RWPE2 (cell line): ENCODE measurements around the gene WDR90.

Experiments used
- ATAC-seq: fragments of 200-7000 bp; cut with Tn5 transposase; 3 replicates; pipeline ENCODE4 v1.9.1; 2021; ENCODE audit warnings: low read depth
- DNase-seq: peaks from one replicate; pipeline ENCODE4 v3.0.0-alpha.2; 2020; ENCODE audit warnings: low spot score
- H3K27ac ChIP-seq: fragments of 450-650 bp; 2 replicates; pipeline ENCODE4 v1.5.1; 2017; ENCODE audit warnings: mild to moderate bottlenecking; ENCODE audit not compliant: poor library complexity, severe bottlenecking
- H3K27me3 ChIP-seq: fragments of 250-450 bp; sonication (Bioruptor Pico); 2 replicates; pipeline ENCODE4 v1.5.1; 2021; ENCODE audit warnings: mild to moderate bottlenecking, moderate library complexity; ENCODE audit not compliant: insufficient read depth, poor library complexity, severe bottlenecking
- H3K36me3 ChIP-seq: fragments of 250-450 bp; sonication (Bioruptor Pico); 2 replicates; pipeline ENCODE4 v1.5.1; 2020; ENCODE audit warnings: low read depth, mild to moderate bottlenecking, moderate library complexity
- H3K4me1 ChIP-seq: fragments of 250-450 bp; sonication (Bioruptor Pico); 2 replicates; pipeline ENCODE4 v1.5.1; 2021; ENCODE audit warnings: mild to moderate bottlenecking, moderate library complexity; ENCODE audit not compliant: insufficient read depth, poor library complexity, severe bottlenecking
- H3K4me3 ChIP-seq: fragments of 250-450 bp; sonication (Bioruptor Pico); 2 replicates; pipeline ENCODE4 v1.5.1; 2021; ENCODE audit warnings: mild to moderate bottlenecking, moderate library complexity; ENCODE audit not compliant: severe bottlenecking
- H3K9me3 ChIP-seq: fragments of 250-450 bp; sonication (Bioruptor Pico); 2 replicates; pipeline ENCODE4 v1.5.1; 2021; ENCODE audit warnings: mild to moderate bottlenecking, moderate library complexity; ENCODE audit not compliant: severe bottlenecking
- TF ChIP-seq, protein P1 (sequence below): fragments of 450-650 bp; IDR thresholded peaks from one replicate; pipeline ENCODE4 v1.5.1; 2017; ENCODE audit warnings: mild to moderate bottlenecking, moderate library complexity; ENCODE audit not compliant: poor library complexity, severe bottlenecking

WDR90 gene

DNA sequence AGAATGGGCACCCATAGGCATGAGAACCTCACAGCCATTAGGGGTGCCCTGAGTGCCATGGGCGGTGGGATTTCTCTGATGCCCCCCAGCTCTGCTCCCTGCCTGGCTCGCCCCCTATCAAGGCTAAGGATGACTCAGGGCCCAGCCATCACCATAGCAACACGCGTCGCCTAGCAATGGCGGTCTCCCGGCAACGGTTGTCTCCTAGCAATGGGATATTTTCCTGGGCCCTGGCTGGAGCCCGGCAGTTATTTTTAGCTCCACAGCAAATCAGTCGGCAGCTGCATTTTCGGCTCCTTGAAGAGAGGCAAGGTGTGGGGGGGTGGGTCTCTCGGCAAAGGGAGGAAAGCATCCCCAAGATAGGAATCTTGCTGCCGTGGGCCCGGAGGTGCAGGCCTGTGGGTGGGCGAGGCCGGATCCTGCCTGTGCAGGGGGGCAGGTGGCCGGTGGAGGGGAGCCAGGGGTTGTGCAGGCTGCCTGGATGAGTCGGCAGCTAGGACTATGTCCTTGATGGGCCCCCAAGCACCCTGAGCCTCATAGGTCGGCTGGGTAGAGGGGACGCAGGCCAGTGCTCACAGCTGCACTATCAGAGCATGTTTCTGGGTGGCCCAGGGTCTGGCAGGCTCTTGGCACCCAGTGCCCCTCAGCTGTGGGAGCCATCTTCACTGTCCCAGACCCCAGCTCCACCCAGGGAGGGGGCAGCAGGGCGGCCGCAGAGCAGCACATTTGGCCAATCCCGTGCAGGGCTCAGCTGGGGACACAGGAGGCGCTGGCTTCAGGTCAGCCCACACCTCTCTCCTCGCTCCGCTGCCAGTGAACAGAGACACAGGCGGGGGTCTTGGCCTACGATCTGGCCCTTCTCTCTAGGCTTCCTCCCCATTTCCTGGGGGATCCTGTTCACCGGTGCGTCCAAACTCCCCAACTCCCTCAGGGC, 60.7 kb downstream of the WDR90 start:
- Histone ChIP-seq H3K27me3 (no peaks in the 10 kb centered on the region), H3K9me3 (no peaks in the 10 kb centered on the region), H3K4me3 (no peak overlapping the region), H3K36me3 (no peaks in the 10 kb centered on the region), H3K27ac (no peak overlapping the region), H3K4me1 (peaks cover 18% of the 10 kb centered on the region)
- no peak for ATAC-seq
- no peak for DNase-seq
- TF ChIP-seq, protein P1, sequence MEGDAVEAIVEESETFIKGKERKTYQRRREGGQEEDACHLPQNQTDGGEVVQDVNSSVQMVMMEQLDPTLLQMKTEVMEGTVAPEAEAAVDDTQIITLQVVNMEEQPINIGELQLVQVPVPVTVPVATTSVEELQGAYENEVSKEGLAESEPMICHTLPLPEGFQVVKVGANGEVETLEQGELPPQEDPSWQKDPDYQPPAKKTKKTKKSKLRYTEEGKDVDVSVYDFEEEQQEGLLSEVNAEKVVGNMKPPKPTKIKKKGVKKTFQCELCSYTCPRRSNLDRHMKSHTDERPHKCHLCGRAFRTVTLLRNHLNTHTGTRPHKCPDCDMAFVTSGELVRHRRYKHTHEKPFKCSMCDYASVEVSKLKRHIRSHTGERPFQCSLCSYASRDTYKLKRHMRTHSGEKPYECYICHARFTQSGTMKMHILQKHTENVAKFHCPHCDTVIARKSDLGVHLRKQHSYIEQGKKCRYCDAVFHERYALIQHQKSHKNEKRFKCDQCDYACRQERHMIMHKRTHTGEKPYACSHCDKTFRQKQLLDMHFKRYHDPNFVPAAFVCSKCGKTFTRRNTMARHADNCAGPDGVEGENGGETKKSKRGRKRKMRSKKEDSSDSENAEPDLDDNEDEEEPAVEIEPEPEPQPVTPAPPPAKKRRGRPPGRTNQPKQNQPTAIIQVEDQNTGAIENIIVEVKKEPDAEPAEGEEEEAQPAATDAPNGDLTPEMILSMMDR: no peak

GRCh38 chr16:710500-711075, 61.4 kb downstream of the WDR90 start:
- Histone ChIP-seq H3K4me1 (peaks cover 18% of the 10 kb centered on the region), H3K27ac (no peak overlapping the region), H3K36me3 (no peaks in the 10 kb centered on the region), H3K4me3 (no peak overlapping the region), H3K9me3 (no peaks in the 10 kb centered on the region), H3K27me3 (no peaks in the 10 kb centered on the region)
- no peak for DNase-seq
- ATAC-seq: no peak
- TF ChIP-seq, protein P1: no peak

- TF ChIP-seq, protein P1: no peak
- H3K9me3 ChIP-seq: no peaks in the 10 kb centered on the region
- DNase-seq (no peak), ATAC-seq (no peak)
- no peak overlapping the region for H3K4me3 ChIP-seq
- H3K36me3 ChIP-seq: no peaks in the 10 kb centered on the region
- no peak overlapping the region for H3K27ac ChIP-seq
- H3K27me3 ChIP-seq: no peaks in the 10 kb centered on the region
- H3K4me1 ChIP-seq: peaks cover 18% of the 10 kb centered on the region
These were observed 61.9 kb downstream of the WDR90 start for GRCh38 chr16:711084-711483.

- H3K36me3 ChIP-seq: peaks cover 4% of the 10 kb centered on the region; the same call in 1 of the 2 replicates
- peaks cover 18% of the 10 kb centered on the region for H3K4me1 ChIP-seq
- no peaks in the 10 kb centered on the region for H3K9me3 ChIP-seq
- DNase-seq: no peak
- H3K27me3 ChIP-seq: no peaks in the 10 kb centered on the region
- peak; percentile 44 for ATAC-seq
- TF ChIP-seq, protein P1: peak; percentile 91
- no peak overlapping the region for H3K4me3 ChIP-seq
- peak overlapping the region; percentile 84 for H3K27ac ChIP-seq
These were observed 62.6 kb downstream of the WDR90 start for GRCh38 chr16:711548-712320.
